K562 (cell line): ENCODE measurements around the gene CYTH4. TPM values are rescaled to one million over a fixed set of nuclear protein-coding genes. Genes with fewer than 3 reads are reported as not detected.

ENCODE experiments used
- CBX8 ChIP-seq: fragments of 200-600 bp; sonication (generic); IDR thresholded peaks from 2 replicates; pipeline ENCODE4 v1.6.1; 2012; ENCODE audit warnings: borderline replicate concordance, mixed run types, low read depth, mild to moderate bottlenecking, moderate library complexity, mixed read lengths, low read length, control low read depth, inconsistent platforms; ENCODE audit not compliant: poor library complexity, severe bottlenecking; ENCODE audit errors: extremely low read depth
- GABPB1 ChIP-seq: sonication (generic); formaldehyde crosslinking; IDR thresholded peaks from 2 replicates; pipeline ENCODE4 v1.8.0; 2022; ENCODE audit warnings: mild to moderate bottlenecking, missing genetic modification reagents
- GATA2 ChIP-seq: sonication (generic); formaldehyde crosslinking; IDR thresholded peaks from 2 replicates; pipeline ENCODE4 v1.4.0; 2020; ENCODE audit warnings: mild to moderate bottlenecking, missing genetic modification reagents
- KLF10 ChIP-seq: fragments of 250-450 bp; sonication (Bioruptor Pico); IDR thresholded peaks from 2 replicates; pipeline ENCODE4 v1.6.1; 2021; ENCODE audit warnings: matching md5 sums
- NRF1 ChIP-seq, 2 experiments: fragments of 450-650 bp; IDR thresholded peaks in 1 of 2; conservative IDR thresholded peaks in 1 of 2; 2 replicates each; pipeline ENCODE4 v1.6.1; 2014; ENCODE audit warnings: mild to moderate bottlenecking in 2 of 2
- PML ChIP-seq: IDR thresholded peaks from 2 replicates; pipeline ENCODE4 v1.6.1; 2012; ENCODE audit warnings: low read length, inconsistent platforms
- STAG1 ChIP-seq: sonication (generic); formaldehyde crosslinking; IDR thresholded peaks from 2 replicates; pipeline ENCODE4 v1.5.0; 2020; ENCODE audit warnings: missing genetic modification reagents, borderline replicate concordance
- TCF7 ChIP-seq: sonication (generic); IDR thresholded peaks from 2 replicates; pipeline ENCODE4 v1.6.1; 2016; ENCODE audit warnings: antibody characterized with exemption, borderline replicate concordance
- ZEB2 ChIP-seq: fragments of 450-650 bp; IDR thresholded peaks from 2 replicates; pipeline ENCODE4 v1.6.1; 2016
- ZNF764 ChIP-seq: fragments of 250-450 bp; sonication (Bioruptor Pico); IDR thresholded peaks from 2 replicates; pipeline ENCODE4 v1.4.0; 2020; ENCODE audit warnings: low read depth, mild to moderate bottlenecking, moderate library complexity
- polyA plus RNA-seq, 8 experiments: library from polyadenylated mRNA; depleted of rRNA in 4 of 8; stranded (reverse) in 5 of 8; unstranded in 3 of 8; fragments of >200 nt; fragmentation: Nextera tagmentation in 2 of 8; fragmentation: Illumina TruSeq in 1 of 8; extraction: Ambion mirVana in 2 of 8; extraction: Trizol in 1 of 8; gene quantifications; 2 replicates each; pipeline versions ENCODE4 v1.2.1 to v1.2.3, GENCODE V29; 2011 to 2014; ENCODE audit warnings: inconsistent platforms in 1 of 8, missing spikeins in 1 of 8
- total RNA-seq, 7 experiments: library from RNA; depleted of rRNA in 6 of 7; stranded (reverse); fragments of >200 nt in 6 of 7; fragmentation: Illumina TruSeq in 2 of 7; extraction: Trizol in 2 of 7; gene quantifications; 2 replicates each; pipeline versions ENCODE4 v1.2.1 to v1.2.3, GENCODE V29; 2011 to 2021; ENCODE audit warnings: low replicate concordance in 1 of 7
- TF ChIP-seq, protein P1 (sequence below): fragments of 450-650 bp; conservative IDR thresholded peaks from 2 replicates; pipeline ENCODE4 v1.6.1; 2016; ENCODE audit warnings: missing genetic modification characterization, low read depth, mild to moderate bottlenecking, missing compliant biosample characterization, moderate library complexity
- TF ChIP-seq, protein P2 (sequence below): fragments of 200-800 bp; sonication (Bioruptor generic); IDR thresholded peaks from 2 replicates; pipeline ENCODE4 v1.6.1; 2017; ENCODE audit warnings: missing genetic modification characterization, missing compliant biosample characterization
- TF ChIP-seq, protein P3 (sequence below): fragments of 250-450 bp; sonication (Bioruptor Pico); IDR thresholded peaks from 2 replicates; pipeline ENCODE4 v1.8.0; 2022; ENCODE audit warnings: inconsistent platforms
- TF ChIP-seq, protein P4 (sequence below): sonication (generic); formaldehyde crosslinking; IDR thresholded peaks from 2 replicates; pipeline ENCODE4 v1.8.1; 2023; ENCODE audit warnings: mild to moderate bottlenecking, missing genetic modification reagents
- TF ChIP-seq, protein P5 (sequence below): fragments of 250-450 bp; sonication (Bioruptor Pico); IDR thresholded peaks from 2 replicates; pipeline ENCODE4 v1.6.1; 2021; ENCODE audit warnings: mild to moderate bottlenecking
- TF ChIP-seq, protein P6 (sequence below): fragments of 450-650 bp; IDR thresholded peaks from 2 replicates; pipeline ENCODE4 v1.6.1; 2016; ENCODE audit warnings: antibody characterized with exemption
- TF ChIP-seq, protein P7 (sequence below): fragments of 450-650 bp; IDR thresholded peaks from 2 replicates; pipeline ENCODE4 v1.6.1; 2017; ENCODE audit warnings: antibody characterized with exemption

CYTH4 gene
- total and polyA plus RNA-seq, 9 of the 15 experiments (the other 6 are each of a cell fraction or from before 2014, with no cell fraction given) = 0.03 to 2.0 (median 0.61) TPM; not detected in 1

DNA sequence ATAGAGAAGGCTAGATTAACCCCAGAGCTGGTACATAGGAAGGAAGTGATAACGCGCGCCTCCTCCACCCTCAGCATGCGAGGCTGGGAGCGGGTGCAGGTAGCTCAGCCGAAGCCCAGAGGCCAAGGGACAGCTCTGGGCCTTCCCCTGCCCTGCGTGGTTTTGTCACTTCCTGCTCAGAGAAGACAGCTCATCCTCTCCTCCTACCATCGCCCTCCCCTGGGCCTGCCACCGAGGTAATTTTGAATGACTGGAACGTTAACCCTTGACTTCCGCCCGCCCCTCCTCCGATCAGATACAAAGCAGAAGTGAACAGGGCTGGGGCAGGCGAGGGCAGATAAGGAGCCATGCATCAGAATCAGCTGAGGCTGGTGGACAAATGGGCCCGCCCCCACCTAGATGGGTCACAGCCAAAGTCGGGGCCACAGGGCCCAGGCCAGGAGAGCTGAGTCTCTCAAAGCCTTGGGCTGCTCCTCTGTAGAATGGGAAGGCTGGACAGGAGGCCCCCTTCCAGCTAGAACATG lies 39.9 kb upstream of the CYTH4 start (continued):
- TF ChIP-seq, protein P1, sequence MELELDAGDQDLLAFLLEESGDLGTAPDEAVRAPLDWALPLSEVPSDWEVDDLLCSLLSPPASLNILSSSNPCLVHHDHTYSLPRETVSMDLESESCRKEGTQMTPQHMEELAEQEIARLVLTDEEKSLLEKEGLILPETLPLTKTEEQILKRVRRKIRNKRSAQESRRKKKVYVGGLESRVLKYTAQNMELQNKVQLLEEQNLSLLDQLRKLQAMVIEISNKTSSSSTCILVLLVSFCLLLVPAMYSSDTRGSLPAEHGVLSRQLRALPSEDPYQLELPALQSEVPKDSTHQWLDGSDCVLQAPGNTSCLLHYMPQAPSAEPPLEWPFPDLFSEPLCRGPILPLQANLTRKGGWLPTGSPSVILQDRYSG = no peak
- peak; percentile 96 for TF ChIP-seq GATA2 (CRISPR knock-in tag)
- TF ChIP-seq, protein P2, sequence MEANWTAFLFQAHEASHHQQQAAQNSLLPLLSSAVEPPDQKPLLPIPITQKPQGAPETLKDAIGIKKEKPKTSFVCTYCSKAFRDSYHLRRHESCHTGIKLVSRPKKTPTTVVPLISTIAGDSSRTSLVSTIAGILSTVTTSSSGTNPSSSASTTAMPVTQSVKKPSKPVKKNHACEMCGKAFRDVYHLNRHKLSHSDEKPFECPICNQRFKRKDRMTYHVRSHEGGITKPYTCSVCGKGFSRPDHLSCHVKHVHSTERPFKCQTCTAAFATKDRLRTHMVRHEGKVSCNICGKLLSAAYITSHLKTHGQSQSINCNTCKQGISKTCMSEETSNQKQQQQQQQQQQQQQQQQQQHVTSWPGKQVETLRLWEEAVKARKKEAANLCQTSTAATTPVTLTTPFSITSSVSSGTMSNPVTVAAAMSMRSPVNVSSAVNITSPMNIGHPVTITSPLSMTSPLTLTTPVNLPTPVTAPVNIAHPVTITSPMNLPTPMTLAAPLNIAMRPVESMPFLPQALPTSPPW (CRISPR knock-in tag) = peak; percentile 92
- TF ChIP-seq GABPB1 = peak; percentile 79
- TF ChIP-seq NRF1 (conservative IDR thresholded peaks at IDR 0.05 in 1 of 2, IDR thresholded peaks at IDR 0.05 in 1 of 2) = peak; percentile 72 to 76
- TF ChIP-seq TCF7 = 0 out of 2 replicates have a peak, but pooled peaks have one; percentile 43
- TF ChIP-seq ZNF764 = no peak
- no peak for TF ChIP-seq STAG1 (CRISPR knock-in tag)
- no peak for TF ChIP-seq KLF10 (CRISPR knock-in tag)
- TF ChIP-seq, protein P3, sequence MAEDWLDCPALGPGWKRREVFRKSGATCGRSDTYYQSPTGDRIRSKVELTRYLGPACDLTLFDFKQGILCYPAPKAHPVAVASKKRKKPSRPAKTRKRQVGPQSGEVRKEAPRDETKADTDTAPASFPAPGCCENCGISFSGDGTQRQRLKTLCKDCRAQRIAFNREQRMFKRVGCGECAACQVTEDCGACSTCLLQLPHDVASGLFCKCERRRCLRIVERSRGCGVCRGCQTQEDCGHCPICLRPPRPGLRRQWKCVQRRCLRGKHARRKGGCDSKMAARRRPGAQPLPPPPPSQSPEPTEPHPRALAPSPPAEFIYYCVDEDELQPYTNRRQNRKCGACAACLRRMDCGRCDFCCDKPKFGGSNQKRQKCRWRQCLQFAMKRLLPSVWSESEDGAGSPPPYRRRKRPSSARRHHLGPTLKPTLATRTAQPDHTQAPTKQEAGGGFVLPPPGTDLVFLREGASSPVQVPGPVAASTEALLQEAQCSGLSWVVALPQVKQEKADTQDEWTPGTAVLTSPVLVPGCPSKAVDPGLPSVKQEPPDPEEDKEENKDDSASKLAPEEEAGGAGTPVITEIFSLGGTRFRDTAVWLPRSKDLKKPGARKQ (CRISPR knock-in tag) = no peak
- TF ChIP-seq ZEB2 = no peak
- TF ChIP-seq, protein P4, sequence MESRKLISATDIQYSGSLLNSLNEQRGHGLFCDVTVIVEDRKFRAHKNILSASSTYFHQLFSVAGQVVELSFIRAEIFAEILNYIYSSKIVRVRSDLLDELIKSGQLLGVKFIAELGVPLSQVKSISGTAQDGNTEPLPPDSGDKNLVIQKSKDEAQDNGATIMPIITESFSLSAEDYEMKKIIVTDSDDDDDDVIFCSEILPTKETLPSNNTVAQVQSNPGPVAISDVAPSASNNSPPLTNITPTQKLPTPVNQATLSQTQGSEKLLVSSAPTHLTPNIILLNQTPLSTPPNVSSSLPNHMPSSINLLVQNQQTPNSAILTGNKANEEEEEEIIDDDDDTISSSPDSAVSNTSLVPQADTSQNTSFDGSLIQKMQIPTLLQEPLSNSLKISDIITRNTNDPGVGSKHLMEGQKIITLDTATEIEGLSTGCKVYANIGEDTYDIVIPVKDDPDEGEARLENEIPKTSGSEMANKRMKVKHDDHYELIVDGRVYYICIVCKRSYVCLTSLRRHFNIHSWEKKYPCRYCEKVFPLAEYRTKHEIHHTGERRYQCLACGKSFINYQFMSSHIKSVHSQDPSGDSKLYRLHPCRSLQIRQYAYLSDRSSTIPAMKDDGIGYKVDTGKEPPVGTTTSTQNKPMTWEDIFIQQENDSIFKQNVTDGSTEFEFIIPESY = 0 out of 2 replicates have a peak, but pooled peaks have one; percentile 31
- TF ChIP-seq, protein P5, sequence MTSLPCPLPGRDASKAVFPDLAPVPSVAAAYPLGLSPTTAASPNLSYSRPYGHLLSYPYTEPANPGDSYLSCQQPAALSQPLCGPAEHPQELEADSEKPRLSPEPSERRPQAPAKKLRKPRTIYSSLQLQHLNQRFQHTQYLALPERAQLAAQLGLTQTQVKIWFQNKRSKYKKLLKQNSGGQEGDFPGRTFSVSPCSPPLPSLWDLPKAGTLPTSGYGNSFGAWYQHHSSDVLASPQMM = no peak
- TF ChIP-seq CBX8 = no peak
- TF ChIP-seq PML = peak; percentile 53; the same call in 1 of the 2 replicates
- TF ChIP-seq, protein P6, sequence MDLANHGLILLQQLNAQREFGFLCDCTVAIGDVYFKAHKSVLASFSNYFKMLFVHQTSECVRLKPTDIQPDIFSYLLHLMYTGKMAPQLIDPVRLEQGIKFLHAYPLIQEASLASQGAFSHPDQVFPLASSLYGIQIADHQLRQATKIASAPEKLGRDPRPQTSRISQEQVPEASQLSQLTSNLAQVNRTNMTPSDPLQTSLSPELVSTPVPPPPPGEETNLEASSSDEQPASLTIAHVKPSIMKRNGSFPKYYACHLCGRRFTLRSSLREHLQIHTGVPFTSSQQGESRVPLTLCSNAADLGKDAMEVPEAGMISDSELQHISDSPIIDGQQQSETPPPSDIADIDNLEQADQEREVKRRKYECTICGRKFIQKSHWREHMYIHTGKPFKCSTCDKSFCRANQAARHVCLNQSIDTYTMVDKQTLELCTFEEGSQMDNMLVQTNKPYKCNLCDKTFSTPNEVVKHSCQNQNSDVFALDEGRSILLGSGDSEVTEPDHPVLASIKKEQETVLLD = peak; percentile 31; the same call in 1 of the 2 replicates
- TF ChIP-seq, protein P7, sequence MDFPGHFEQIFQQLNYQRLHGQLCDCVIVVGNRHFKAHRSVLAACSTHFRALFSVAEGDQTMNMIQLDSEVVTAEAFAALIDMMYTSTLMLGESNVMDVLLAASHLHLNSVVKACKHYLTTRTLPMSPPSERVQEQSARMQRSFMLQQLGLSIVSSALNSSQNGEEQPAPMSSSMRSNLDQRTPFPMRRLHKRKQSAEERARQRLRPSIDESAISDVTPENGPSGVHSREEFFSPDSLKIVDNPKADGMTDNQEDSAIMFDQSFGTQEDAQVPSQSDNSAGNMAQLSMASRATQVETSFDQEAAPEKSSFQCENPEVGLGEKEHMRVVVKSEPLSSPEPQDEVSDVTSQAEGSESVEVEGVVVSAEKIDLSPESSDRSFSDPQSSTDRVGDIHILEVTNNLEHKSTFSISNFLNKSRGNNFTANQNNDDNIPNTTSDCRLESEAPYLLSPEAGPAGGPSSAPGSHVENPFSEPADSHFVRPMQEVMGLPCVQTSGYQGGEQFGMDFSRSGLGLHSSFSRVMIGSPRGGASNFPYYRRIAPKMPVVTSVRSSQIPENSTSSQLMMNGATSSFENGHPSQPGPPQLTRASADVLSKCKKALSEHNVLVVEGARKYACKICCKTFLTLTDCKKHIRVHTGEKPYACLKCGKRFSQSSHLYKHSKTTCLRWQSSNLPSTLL = no peak
